Mesothelial cell of epicardium (in vitro differentiated cells): ENCODE results near the gene LRRC59. TPM values are rescaled to one million over a fixed set of nuclear protein-coding genes. Genes with fewer than 3 reads are reported as not detected.

ENCODE experiments used
- DNase-seq, 2 experiments: peaks; one replicate each; pipeline ENCODE4 v3.0.0; 2021; ENCODE audit warnings: low spot score in 2 of 2; ENCODE audit not compliant: unreplicated experiment in 2 of 2
- H3K27ac Mint-ChIP-seq: 2 replicates; pipeline ENCODE4 v1.8.0; 2021; ENCODE audit warnings: mixed read lengths
- H3K27me3 Mint-ChIP-seq: 2 replicates; pipeline ENCODE4 v1.8.0; 2021; ENCODE audit warnings: low read depth, mixed read lengths
- H3K36me3 Mint-ChIP-seq: 2 replicates; pipeline ENCODE4 v1.8.0; 2021; ENCODE audit warnings: mixed read lengths
- H3K4me1 Mint-ChIP-seq: 2 replicates; pipeline ENCODE4 v1.8.0; 2021; ENCODE audit warnings: mixed read lengths
- H3K4me3 Mint-ChIP-seq: 2 replicates; pipeline ENCODE4 v1.8.0; 2021; ENCODE audit warnings: mild to moderate bottlenecking, moderate library complexity, mixed read lengths
- H3K9me3 Mint-ChIP-seq: 2 replicates; pipeline ENCODE4 v1.8.0; 2021; ENCODE audit warnings: mixed read lengths
- total RNA-seq: library from RNA; stranded (reverse); gene quantifications from 3 replicates; pipeline ENCODE4 v1.2.1, GENCODE V29; 2021
- TF ChIP-seq, protein P1 (sequence below): fragments of 200-600 bp; sonication (generic); IDR thresholded peaks from one replicate; pipeline ENCODE4 v1.5.0; 2021; ENCODE audit warnings: antibody characterized with exemption; ENCODE audit not compliant: unreplicated experiment

Gene LRRC59
- total RNA-seq, 1 donor from 2014 or later = 60.7 TPM

- no peaks in the 10 kb centered on the region for H3K9me3 Mint-ChIP-seq
- H3K27ac Mint-ChIP-seq = no peak overlapping the region
- no peaks in the 10 kb centered on the region for H3K4me1 Mint-ChIP-seq
- H3K4me3 Mint-ChIP-seq = no peak overlapping the region
- DNase-seq = no peak
- H3K36me3 Mint-ChIP-seq = peaks cover 12% of the 10 kb centered on the region
- TF ChIP-seq, protein P1, sequence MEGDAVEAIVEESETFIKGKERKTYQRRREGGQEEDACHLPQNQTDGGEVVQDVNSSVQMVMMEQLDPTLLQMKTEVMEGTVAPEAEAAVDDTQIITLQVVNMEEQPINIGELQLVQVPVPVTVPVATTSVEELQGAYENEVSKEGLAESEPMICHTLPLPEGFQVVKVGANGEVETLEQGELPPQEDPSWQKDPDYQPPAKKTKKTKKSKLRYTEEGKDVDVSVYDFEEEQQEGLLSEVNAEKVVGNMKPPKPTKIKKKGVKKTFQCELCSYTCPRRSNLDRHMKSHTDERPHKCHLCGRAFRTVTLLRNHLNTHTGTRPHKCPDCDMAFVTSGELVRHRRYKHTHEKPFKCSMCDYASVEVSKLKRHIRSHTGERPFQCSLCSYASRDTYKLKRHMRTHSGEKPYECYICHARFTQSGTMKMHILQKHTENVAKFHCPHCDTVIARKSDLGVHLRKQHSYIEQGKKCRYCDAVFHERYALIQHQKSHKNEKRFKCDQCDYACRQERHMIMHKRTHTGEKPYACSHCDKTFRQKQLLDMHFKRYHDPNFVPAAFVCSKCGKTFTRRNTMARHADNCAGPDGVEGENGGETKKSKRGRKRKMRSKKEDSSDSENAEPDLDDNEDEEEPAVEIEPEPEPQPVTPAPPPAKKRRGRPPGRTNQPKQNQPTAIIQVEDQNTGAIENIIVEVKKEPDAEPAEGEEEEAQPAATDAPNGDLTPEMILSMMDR = no peak
- no peaks in the 10 kb centered on the region for H3K27me3 Mint-ChIP-seq
Measured at GRCh38 chr17:50355336-50355700, 42.0 kb downstream of the LRRC59 start.

DNA sequence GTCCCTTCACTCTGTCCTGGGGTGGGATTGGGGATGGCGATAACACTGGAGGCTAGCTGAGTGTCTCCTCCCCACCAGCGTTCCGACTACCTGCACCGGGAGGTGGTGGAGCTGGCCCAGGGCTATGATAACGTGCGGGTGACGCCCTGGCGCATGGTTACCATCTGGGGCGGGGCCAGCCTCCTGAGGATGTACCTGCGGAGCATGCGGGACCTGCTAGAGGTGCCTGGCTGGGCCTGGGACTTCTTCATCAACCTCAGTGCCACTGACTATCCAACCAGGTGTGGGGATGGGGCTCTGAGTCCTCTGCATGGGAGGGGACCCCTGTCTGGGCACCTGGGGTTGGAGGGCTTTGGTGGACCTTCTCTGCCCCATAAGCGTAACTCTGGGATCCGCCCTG, 42.5 kb downstream of the LRRC59 start:
- H3K36me3 Mint-ChIP-seq = peaks cover 12% of the 10 kb centered on the region
- H3K27ac Mint-ChIP-seq = no peak overlapping the region
- H3K27me3 Mint-ChIP-seq = no peaks in the 10 kb centered on the region
- TF ChIP-seq, protein P1 = no peak
- H3K4me1 Mint-ChIP-seq = no peaks in the 10 kb centered on the region
- no peak for DNase-seq
- H3K9me3 Mint-ChIP-seq = no peaks in the 10 kb centered on the region
- no peak overlapping the region for H3K4me3 Mint-ChIP-seq

DNA sequence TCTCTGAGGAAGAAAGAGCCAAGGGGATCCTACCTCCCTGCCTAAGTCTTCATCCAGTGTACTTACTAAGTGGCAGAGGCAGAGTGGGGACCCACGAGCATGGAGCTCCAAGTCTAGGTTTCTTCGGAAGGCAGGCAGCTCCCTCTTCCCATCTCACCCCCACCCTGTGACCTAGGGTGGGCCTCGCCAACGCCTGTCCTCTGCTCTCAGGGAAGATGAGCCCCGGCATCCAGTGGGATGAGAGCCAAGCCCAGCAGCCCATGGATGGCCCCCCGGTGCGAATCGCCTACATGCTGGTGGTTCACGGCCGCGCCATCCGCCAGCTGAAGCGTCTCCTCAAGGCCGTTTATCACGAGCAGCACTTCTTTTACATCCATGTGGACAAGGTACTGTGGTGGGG, 43.1 kb downstream of the LRRC59 start:
- TF ChIP-seq, protein P1 = no peak
- Mint-ChIP-seq H3K4me1 (no peaks in the 10 kb centered on the region), H3K4me3 (no peak overlapping the region), H3K36me3 (peaks cover 12% of the 10 kb centered on the region), H3K9me3 (no peaks in the 10 kb centered on the region), H3K27ac (no peak overlapping the region), H3K27me3 (no peaks in the 10 kb centered on the region)
- no peak for DNase-seq

- TF ChIP-seq, protein P1 = no peak
- Mint-ChIP-seq H3K36me3 (peaks cover 10% of the 10 kb centered on the region), H3K27ac (no peak overlapping the region), H3K27me3 (no peaks in the 10 kb centered on the region), H3K4me1 (peaks cover 2% of the 10 kb centered on the region), H3K9me3 (no peaks in the 10 kb centered on the region), H3K4me3 (no peak overlapping the region)
- DNase-seq = no peak
Measured at GRCh38 chr17:50353600-50354195, 43.6 kb downstream of the LRRC59 start.

DNA sequence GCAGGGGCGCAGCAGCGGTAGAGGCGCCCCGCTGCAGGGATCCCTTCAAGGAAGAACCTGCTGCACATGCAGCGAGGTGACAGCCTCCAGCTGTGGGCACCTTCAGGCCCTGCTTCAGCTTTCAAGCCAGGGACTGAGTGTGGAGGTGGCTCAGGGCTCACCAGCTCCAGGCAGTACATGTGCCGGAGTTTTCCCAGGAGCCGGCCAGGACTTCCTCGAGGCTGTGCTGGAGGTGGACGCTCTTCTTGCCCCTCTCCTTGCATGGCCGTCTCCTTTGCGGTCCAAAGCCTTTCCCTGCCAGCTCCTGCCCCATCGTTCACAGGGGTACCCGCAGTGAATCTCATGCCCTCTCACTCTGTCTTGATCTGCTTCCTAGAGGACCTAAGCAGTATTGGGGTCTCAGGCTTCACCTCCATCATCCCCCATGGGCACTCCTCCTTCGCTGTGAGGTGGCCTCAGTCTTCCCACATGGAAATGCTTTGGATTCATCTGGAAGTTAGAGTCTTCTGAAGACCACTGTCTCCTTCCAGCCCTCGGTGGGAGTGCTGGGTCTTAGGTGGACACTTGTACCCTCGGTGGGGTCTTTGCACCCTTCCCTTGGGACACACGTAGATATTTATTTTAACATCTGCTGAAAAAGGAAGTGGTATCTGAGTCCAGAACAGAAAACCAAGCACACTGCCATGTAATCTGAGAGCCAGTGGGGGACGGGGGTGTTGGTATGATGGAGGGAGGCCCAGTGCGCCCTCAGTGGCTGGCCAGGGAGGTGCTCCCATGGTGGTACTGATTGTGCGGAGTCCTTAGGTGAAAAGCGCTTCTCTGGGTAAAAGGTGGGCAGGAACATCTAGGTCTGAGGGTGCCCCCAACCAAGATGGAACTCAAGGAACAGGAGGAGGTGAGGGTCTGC, 44.4 kb downstream of the LRRC59 start:
- H3K27ac Mint-ChIP-seq = no peak overlapping the region
- peaks cover 10% of the 10 kb centered on the region for H3K36me3 Mint-ChIP-seq
- peaks cover 8% of the 10 kb centered on the region for H3K4me1 Mint-ChIP-seq
- TF ChIP-seq, protein P1 = no peak
- no peaks in the 10 kb centered on the region for H3K9me3 Mint-ChIP-seq
- H3K4me3 Mint-ChIP-seq = no peak overlapping the region
- no peaks in the 10 kb centered on the region for H3K27me3 Mint-ChIP-seq
- no peak for DNase-seq
